PC-9 (cell line): ENCODE measurements around the gene PPP2R5E. TPM values are rescaled to one million over a fixed set of nuclear protein-coding genes. Genes with fewer than 3 reads are reported as not detected.

ENCODE experiments used
- BruUV-seq: library from RNA; stranded (reverse); fragments of 400-500 nt; replicated peaks from 2 replicates; lab custom pipeline; 2021; lab: Mats Ljungman, UMichigan
- CTCF ChIA-PET: fragments of 300-600 bp; sonication (Branson Sonifier 250); formaldehyde crosslinking; loops from one replicate; lab custom pipeline; 2022; ENCODE audit warnings: antibody characterized with exemption; lab: Charles Lee
- POLR2A ChIA-PET: fragments of 300-600 bp; sonication (Branson Sonifier 250); formaldehyde crosslinking; loops from one replicate; lab custom pipeline; 2022; ENCODE audit warnings: antibody characterized with exemption; ENCODE audit not compliant: unreplicated experiment; lab: Charles Lee
- DNase-seq, 2 experiments: peaks; one replicate each; pipeline versions ENCODE4 v3.0.0 to v3.0.0-alpha.2; 2015 to 2022; ENCODE audit warnings: mixed read lengths in 1 of 2
- H2AFZ ChIP-seq: fragments of 200-600 bp; sonication (generic); 2 replicates; pipeline ENCODE4 v1.8.1; 2017; ENCODE audit warnings: antibody characterized with exemption
- H3F3A ChIP-seq: fragments of 200-600 bp; sonication (generic); 2 replicates; pipeline ENCODE4 v1.8.1; 2017; ENCODE audit warnings: antibody characterized with exemption, mild to moderate bottlenecking, low read depth; ENCODE audit not compliant: insufficient read depth
- H3K27ac ChIP-seq: fragments of 200-600 bp; sonication (generic); 2 replicates; pipeline ENCODE4 v1.6.1; 2016; ENCODE audit warnings: mixed run types
- H3K27me3 ChIP-seq: fragments of 200-600 bp; sonication (generic); 2 replicates; pipeline ENCODE4 v1.6.1; 2016; ENCODE audit warnings: low read depth, mixed run types; ENCODE audit not compliant: insufficient read depth
- H3K36me3 ChIP-seq: fragments of 200-600 bp; sonication (generic); 2 replicates; pipeline ENCODE4 v1.6.1; 2016; ENCODE audit warnings: low read depth, mixed run types
- H3K4me1 ChIP-seq: fragments of 200-600 bp; sonication (generic); replicated peaks from 2 replicates; pipeline ENCODE4 v1.6.1; 2016; ENCODE audit warnings: mixed run types; ENCODE audit not compliant: insufficient read depth
- H3K4me2 ChIP-seq: fragments of 200-600 bp; sonication (generic); 2 replicates; pipeline ENCODE4 v1.6.1; 2017; ENCODE audit warnings: mixed run types
- H3K4me3 ChIP-seq: fragments of 200-600 bp; sonication (generic); 2 replicates; pipeline ENCODE4 v1.6.1; 2016; ENCODE audit warnings: mixed run types
- H3K79me2 ChIP-seq: fragments of 200-600 bp; sonication (generic); 2 replicates; pipeline ENCODE4 v1.6.1; 2017; ENCODE audit warnings: low read depth, mixed run types
- H3K9me2 ChIP-seq: fragments of 200-600 bp; sonication (generic); 2 replicates; pipeline ENCODE4 v1.8.1; 2017; ENCODE audit warnings: mild to moderate bottlenecking; ENCODE audit not compliant: insufficient read depth
- H3K9me3 ChIP-seq: fragments of 200-600 bp; sonication (generic); 2 replicates; pipeline ENCODE4 v1.8.1; 2016; ENCODE audit warnings: low read depth; ENCODE audit not compliant: insufficient read depth
- H4K20me1 ChIP-seq: fragments of 200-600 bp; sonication (generic); 2 replicates; pipeline ENCODE4 v1.8.1; 2017; ENCODE audit not compliant: insufficient read depth
- EZH2 ChIP-seq: fragments of 200-600 bp; sonication (generic); IDR thresholded peaks from 2 replicates; pipeline ENCODE4 v1.8.0; 2017; ENCODE audit warnings: antibody characterized with exemption, low read depth
- intact Hi-C: fragments of 100-400 bp; cut with micrococcal nuclease; formaldehyde crosslinking; loops from one replicate; pipeline ENCODE4 v1.10.0; 2022; ENCODE audit not compliant: unreplicated experiment
- total RNA-seq: library from RNA; stranded (reverse); gene quantifications from 2 replicates; pipeline ENCODE4 v1.2.3, GENCODE V29; 2021
- TF ChIP-seq, protein P1 (sequence below): fragments of 200-600 bp; sonication (generic); conservative IDR thresholded peaks from 2 replicates; pipeline ENCODE4 v1.6.1; 2017; ENCODE audit warnings: mixed run types, antibody characterized with exemption, mild to moderate bottlenecking, moderate library complexity

PPP2R5E gene
- total RNA-seq, 1 experiment from 2014 or later = 66.4 TPM

DNA sequence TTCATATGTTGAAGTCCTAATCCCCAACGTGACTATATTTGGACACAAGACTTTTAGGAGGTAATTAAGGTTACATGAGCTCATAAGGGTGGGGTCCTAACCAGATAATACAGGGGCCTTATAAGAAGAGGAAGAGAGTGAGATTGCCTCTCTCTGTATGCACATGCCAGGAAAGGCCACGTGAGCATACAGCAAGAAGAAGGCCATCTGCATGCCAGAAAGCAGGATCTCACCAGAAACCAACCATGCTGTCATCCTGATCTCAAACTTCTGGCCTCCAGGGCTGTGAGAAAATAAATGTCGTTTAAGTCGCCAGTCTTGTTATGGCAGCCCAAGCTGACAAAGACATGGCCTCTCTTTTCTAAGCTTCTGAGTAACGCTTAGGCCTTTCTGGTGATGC is 155.5 kb downstream of the PPP2R5E start:
- peaks cover 12% of the 10 kb centered on the region for H3K36me3 ChIP-seq
- POLR2A ChIA-PET = no interaction called here
- H3K4me2 ChIP-seq = no peak overlapping the region
- intact Hi-C loops = loop anchor here (2.0 kb wide), 3 partner anchors 155 to 253 kb away; partner anchors contain the start of genes PPP2R5E and WDR89
- peaks cover 7% of the 10 kb centered on the region; the same call in 1 of the 2 replicates for H3F3A ChIP-seq
- BruUV-seq = no TSS peak
- H3K4me3 ChIP-seq = no peak overlapping the region
- H3K79me2 ChIP-seq = no peaks in the 10 kb centered on the region
- no peaks in the 10 kb centered on the region for H3K27me3 ChIP-seq
- H3K27ac ChIP-seq = no peak overlapping the region
- no peaks in the 10 kb centered on the region for H4K20me1 ChIP-seq
- H2AFZ ChIP-seq = no peak overlapping the region
- DNase-seq = no peak
- TF ChIP-seq, protein P1, sequence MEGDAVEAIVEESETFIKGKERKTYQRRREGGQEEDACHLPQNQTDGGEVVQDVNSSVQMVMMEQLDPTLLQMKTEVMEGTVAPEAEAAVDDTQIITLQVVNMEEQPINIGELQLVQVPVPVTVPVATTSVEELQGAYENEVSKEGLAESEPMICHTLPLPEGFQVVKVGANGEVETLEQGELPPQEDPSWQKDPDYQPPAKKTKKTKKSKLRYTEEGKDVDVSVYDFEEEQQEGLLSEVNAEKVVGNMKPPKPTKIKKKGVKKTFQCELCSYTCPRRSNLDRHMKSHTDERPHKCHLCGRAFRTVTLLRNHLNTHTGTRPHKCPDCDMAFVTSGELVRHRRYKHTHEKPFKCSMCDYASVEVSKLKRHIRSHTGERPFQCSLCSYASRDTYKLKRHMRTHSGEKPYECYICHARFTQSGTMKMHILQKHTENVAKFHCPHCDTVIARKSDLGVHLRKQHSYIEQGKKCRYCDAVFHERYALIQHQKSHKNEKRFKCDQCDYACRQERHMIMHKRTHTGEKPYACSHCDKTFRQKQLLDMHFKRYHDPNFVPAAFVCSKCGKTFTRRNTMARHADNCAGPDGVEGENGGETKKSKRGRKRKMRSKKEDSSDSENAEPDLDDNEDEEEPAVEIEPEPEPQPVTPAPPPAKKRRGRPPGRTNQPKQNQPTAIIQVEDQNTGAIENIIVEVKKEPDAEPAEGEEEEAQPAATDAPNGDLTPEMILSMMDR = no peak
- no peak for TF ChIP-seq EZH2
- no peaks in the 10 kb centered on the region for H3K9me2 ChIP-seq
- H3K4me1 ChIP-seq = no peaks in the 10 kb centered on the region
- no peaks in the 10 kb centered on the region for H3K9me3 ChIP-seq
- CTCF ChIA-PET = no interaction called here

DNA sequence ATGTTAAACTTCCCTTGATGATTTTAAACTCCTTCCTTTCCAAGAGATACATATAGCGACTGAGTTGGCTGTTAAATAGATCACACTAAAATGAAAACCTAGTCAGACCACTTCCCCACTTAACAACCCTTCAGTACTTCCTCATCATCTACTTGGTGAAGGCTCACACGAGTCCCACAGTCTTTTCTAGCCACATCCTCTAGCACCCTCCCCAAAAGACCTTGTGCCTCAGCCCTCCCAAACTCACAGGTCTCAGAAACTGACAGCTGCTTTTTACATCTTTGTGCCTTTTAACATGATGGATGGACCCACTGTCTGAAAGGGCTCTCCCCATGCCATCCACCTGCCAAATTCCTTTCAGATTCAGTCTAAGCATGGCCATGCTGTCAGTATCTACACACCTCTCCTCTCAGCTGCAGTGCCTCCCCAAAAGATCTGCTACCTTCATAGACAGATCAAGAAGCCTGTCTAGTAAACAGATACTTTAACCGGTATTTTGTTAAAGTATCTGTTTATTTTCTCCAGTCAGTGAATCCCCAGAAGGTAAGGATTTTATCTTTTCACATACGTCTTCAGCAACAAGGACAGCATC is 159.3 kb downstream of the PPP2R5E start:
- H3K4me1 ChIP-seq = no peaks in the 10 kb centered on the region
- no peak overlapping the region for H2AFZ ChIP-seq
- peaks cover 29% of the 10 kb centered on the region for H3K36me3 ChIP-seq
- POLR2A ChIA-PET = no interaction called here
- TF ChIP-seq, protein P1 = no peak
- TF ChIP-seq EZH2 = no peak
- CTCF ChIA-PET = interaction anchor here (0.5 kb wide), 1 partner anchor 240 kb away, joined by 5 read pairs; no protein-coding TSS in a partner anchor
- no peak overlapping the region for H3K27ac ChIP-seq
- H3K9me2 ChIP-seq = 0 out of 2 replicates have a peak, but pooled peaks cover 3% of the 10 kb centered on the region
- H4K20me1 ChIP-seq = no peaks in the 10 kb centered on the region
- H3K79me2 ChIP-seq = no peaks in the 10 kb centered on the region
- H3K27me3 ChIP-seq = no peaks in the 10 kb centered on the region
- no peak for DNase-seq
- intact Hi-C loops = no loop called here
- no peaks in the 10 kb centered on the region for H3K9me3 ChIP-seq
- no peak overlapping the region for H3K4me2 ChIP-seq
- H3F3A ChIP-seq = peaks cover 5% of the 10 kb centered on the region; the same call in 1 of the 2 replicates
- no TSS peak for BruUV-seq
- no peak overlapping the region for H3K4me3 ChIP-seq

DNA sequence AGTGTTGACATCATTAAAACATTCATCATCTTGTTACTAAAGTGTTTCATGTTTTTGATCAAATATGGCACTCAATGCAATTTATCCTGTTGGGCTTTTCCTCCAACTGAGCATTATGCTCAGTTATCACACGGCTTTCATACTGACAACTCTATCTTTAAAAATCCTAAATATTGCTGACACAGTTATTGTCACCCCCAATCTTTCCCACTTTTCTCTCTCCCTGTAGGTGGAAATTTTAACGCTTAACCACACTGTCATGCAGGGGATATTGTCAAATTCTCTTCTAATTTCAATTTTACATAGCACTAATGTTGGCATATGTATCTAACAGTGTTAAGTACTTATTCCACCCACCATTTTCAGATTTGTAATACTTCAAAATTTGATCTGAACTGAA is 164.7 kb downstream of the PPP2R5E start:
- Histone ChIP-seq H3K4me2 (no peak overlapping the region), H3K9me2 (0 out of 2 replicates have a peak, but pooled peaks cover 3% of the 10 kb centered on the region), H2AFZ (no peak overlapping the region), H3K9me3 (no peaks in the 10 kb centered on the region), H3K27ac (no peak overlapping the region), H3K27me3 (no peaks in the 10 kb centered on the region), H3K4me1 (peaks cover 16% of the 10 kb centered on the region), H3K4me3 (no peak overlapping the region), H4K20me1 (no peaks in the 10 kb centered on the region), H3K36me3 (peaks cover 25% of the 10 kb centered on the region), H3F3A (peaks cover 18% of the 10 kb centered on the region), H3K79me2 (no peaks in the 10 kb centered on the region)
- intact Hi-C loops = no loop called here
- TF ChIP-seq, protein P1 = no peak
- no peak for TF ChIP-seq EZH2
- ChIA-PET POLR2A (no interaction called here), CTCF (no interaction called here)
- BruUV-seq = no TSS peak
- DNase-seq = no peak
